ENCODE data around the gene RAPGEF4. TPM values are rescaled to one million over a fixed set of nuclear protein-coding genes. Genes with fewer than 3 reads are reported as not detected.

RAPGEF4 gene
- total and polyA plus RNA-seq, 2 of the 13 experiments (the other 11 are each of a cell fraction or from before 2014, with no cell fraction given): 0.78 to 0.91 TPM

GRCh38 chr2:172869861-172870260, 134.2 kb downstream of the RAPGEF4 start (continued):
- TF ChIP-seq ZNF670 (CRISPR knock-in tag; IDR thresholded peaks at IDR 0.05; ENCODE audit: borderline replicate concordance) (no peak), FOXO4 (CRISPR knock-in tag; conservative IDR thresholded peaks at IDR 0.05) (no peak)

- no peak for ATAC-seq
- no peaks in the 10 kb centered on the region for H3K36me3 ChIP-seq (replicated peaks in 1 of 2; ENCODE audit: control insufficient read depth in 1 of 2, insufficient read depth in 2 of 2, low read length in 2 of 2)
- H3K27me3 ChIP-seq (ENCODE audit: control insufficient read depth in 1 of 2, insufficient read depth in 2 of 2, low read length in 2 of 2): peaks cover 1 to 4% of the 10 kb centered on the region in 2 experiments; a peak in 1 of 5 replicates
- no peak overlapping the region for H3K27ac ChIP-seq (ENCODE audit: extremely low read length, insufficient read depth, low read length)
- H3K79me2 ChIP-seq (ENCODE audit: insufficient read depth, low read length): no peaks in the 10 kb centered on the region
- CTCF ChIA-PET (ENCODE audit: low intra/inter-chr PET ratio, low total read pairs): no interaction called here
- no peaks in the 10 kb centered on the region for H3K9me3 ChIP-seq (ENCODE audit: low read length)
- TF ChIP-seq ZNF318 (CRISPR knock-in tag; IDR thresholded peaks at IDR 0.05) (no peak), NFE2L2 (IDR thresholded peaks at IDR 0.05; ENCODE audit: low read length) (no peak), ZNF512B (CRISPR knock-in tag; IDR thresholded peaks at IDR 0.05; ENCODE audit: borderline replicate concordance) (no peak)
- no peak overlapping the region for H3K4me2 ChIP-seq (ENCODE audit: low read depth, low read length)
- H4K20me1 ChIP-seq (ENCODE audit: insufficient read depth, low read length): no peaks in the 10 kb centered on the region
- intact Hi-C loops (cut with micrococcal nuclease; ENCODE audit: unreplicated experiment): no loop called here
- DNase-seq (ENCODE audit: low spot score): no peak
- no peaks in the 10 kb centered on the region for H3K4me1 ChIP-seq (ENCODE audit: insufficient read depth, low read length)
- WGBS (ENCODE audit: low lambda C conversion rate): 20% methylated on average over 2 of the region's 2 CpGs
- no peak overlapping the region for H3K4me3 ChIP-seq (replicated peaks in 1 of 3; ENCODE audit: insufficient read depth in 1 of 3, low read depth in 2 of 3, low read length in 3 of 3)
- POLR2A ChIA-PET: no interaction called here
- H3K9ac ChIP-seq (ENCODE audit: insufficient read depth, low read depth, low read length): no peak overlapping the region
- in situ Hi-C loops (cut with HindIII; ENCODE audit: extremely low pct_ligation_motif_present, low pct_unique_long_range_greater_than_20kb): no loop called here
- no peak for FAIRE-seq
- no peak overlapping the region for H2AFZ ChIP-seq (ENCODE audit: low read length)
- no TSS peak for BruUV-seq (replicated peaks)
Measured at GRCh38 chr2:172870396-172870795, 134.8 kb downstream of the RAPGEF4 start.

Measured in HepG2 (cell line).